HEK293T (cell line): ENCODE measurements around the gene PLEKHM2.
"Not testable (repeated sequence)": the region's sequence is repeated elsewhere in the genome, so short reads cannot be mapped to it uniquely, and the experiment has no call there.

ENCODE experiments used
- CTCF ChIA-PET: fragments of 350-600 bp; formaldehyde crosslinking; extraction: SDS; loops from one replicate; lab custom pipeline; 2021; ENCODE audit warnings: antibody characterized with exemption, inconsistent platforms; lab: Yijun Ruan, JAX
- POLR2A ChIA-PET: fragments of 350-600 bp; formaldehyde crosslinking; extraction: SDS; loops from one replicate; lab custom pipeline; 2020; ENCODE audit warnings: antibody characterized with exemption, inconsistent platforms; lab: Yijun Ruan, JAX
- DNase-seq: peaks from one replicate; pipeline ENCODE4 v3.0.0; 2012; ENCODE audit warnings: mixed read lengths; ENCODE audit errors: extremely low spot score
- ARNT ChIP-seq: fragments of 450-650 bp; IDR thresholded peaks from 2 replicates; pipeline ENCODE4 v1.6.1; 2017; ENCODE audit warnings: mild to moderate bottlenecking
- BHLHE40 ChIP-seq: fragments of 450-650 bp; IDR thresholded peaks from 2 replicates; pipeline ENCODE4 v1.6.1; 2016; ENCODE audit warnings: mild to moderate bottlenecking, moderate library complexity, borderline replicate concordance
- CTBP1 ChIP-seq: fragments of 450-650 bp; IDR thresholded peaks from 2 replicates; pipeline ENCODE4 v1.6.1; 2016; ENCODE audit warnings: borderline replicate concordance
- ELF4 ChIP-seq: fragments of 450-650 bp; IDR thresholded peaks from 2 replicates; pipeline ENCODE4 v1.6.1; 2017; ENCODE audit warnings: antibody characterized with exemption
- FOXA1 ChIP-seq: fragments of 450-650 bp; IDR thresholded peaks from 2 replicates; pipeline ENCODE4 v1.6.1; 2016; ENCODE audit warnings: mild to moderate bottlenecking
- FOXK2 ChIP-seq: fragments of 450-650 bp; IDR thresholded peaks from 2 replicates; pipeline ENCODE4 v1.6.1; 2016; ENCODE audit warnings: mild to moderate bottlenecking
- FOXM1 ChIP-seq: fragments of 450-650 bp; IDR thresholded peaks from 2 replicates; pipeline ENCODE4 v1.6.1; 2017; ENCODE audit warnings: mild to moderate bottlenecking, borderline replicate concordance
- HDGF ChIP-seq: fragments of 450-650 bp; IDR thresholded peaks from 2 replicates; pipeline ENCODE4 v1.6.1; 2017; ENCODE audit warnings: antibody characterized with exemption, borderline replicate concordance
- L3MBTL2 ChIP-seq: fragments of 450-650 bp; conservative IDR thresholded peaks from 2 replicates; pipeline ENCODE4 v1.6.1; 2016; ENCODE audit warnings: mild to moderate bottlenecking
- LEF1 ChIP-seq: fragments of 450-650 bp; IDR thresholded peaks from 2 replicates; pipeline ENCODE4 v1.6.1; 2017; ENCODE audit warnings: mild to moderate bottlenecking, borderline replicate concordance
- NFRKB ChIP-seq: fragments of 450-650 bp; IDR thresholded peaks from 2 replicates; pipeline ENCODE4 v1.6.1; 2016; ENCODE audit warnings: mild to moderate bottlenecking, moderate library complexity
- SP1 ChIP-seq: fragments of 450-650 bp; IDR thresholded peaks from 2 replicates; pipeline ENCODE4 v1.6.1; 2017
- SUZ12 ChIP-seq: fragments of 450-650 bp; IDR thresholded peaks from 2 replicates; pipeline ENCODE4 v1.6.1; 2016; ENCODE audit warnings: mild to moderate bottlenecking
- TARDBP ChIP-seq: fragments of 450-650 bp; IDR thresholded peaks from 2 replicates; pipeline ENCODE4 v1.6.1; 2016
- ZNF384 ChIP-seq: fragments of 450-650 bp; IDR thresholded peaks from 2 replicates; pipeline ENCODE4 v1.6.1; 2016
- TF ChIP-seq, protein P1 (sequence below): fragments of 450-650 bp; IDR thresholded peaks from 2 replicates; pipeline ENCODE4 v1.6.1; 2016

The PLEKHM2 gene

DNA sequence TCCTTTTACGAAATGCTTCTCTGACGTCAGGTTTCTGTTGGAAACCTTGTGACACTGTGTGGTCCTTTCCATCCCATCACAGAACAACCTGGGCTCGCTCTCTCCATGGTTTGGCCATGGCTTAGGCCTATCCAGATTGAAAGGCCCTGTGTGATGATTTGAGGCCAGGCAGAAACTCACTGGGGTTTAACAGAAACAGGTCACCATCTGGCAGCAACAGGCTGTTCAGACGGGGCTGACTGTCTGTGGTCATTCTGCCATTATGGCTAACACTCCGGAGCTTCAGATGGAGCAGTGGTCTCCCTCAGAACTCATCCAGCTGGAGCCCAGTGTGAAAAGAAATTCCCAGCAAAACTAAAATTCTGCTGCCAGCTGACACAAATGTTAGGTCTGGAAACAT, 9.3 kb downstream of the PLEKHM2 start:
- ChIA-PET CTCF (no interaction called here), POLR2A (interaction anchor here (1.4 kb wide), 1 partner anchor 90 kb away, joined by 3 read pairs; no protein-coding TSS in a partner anchor)
- DNase-seq = no peak
- TF ChIP-seq ZNF384 = no peak

- ChIA-PET POLR2A (interaction anchor here (0.6 kb wide), 1 partner anchor 9 kb away, joined by 3 read pairs; no protein-coding TSS in a partner anchor), CTCF (no interaction called here)
- TF ChIP-seq BHLHE40 (no peak), NFRKB (no peak), ZNF384 (no peak), ARNT (no peak), FOXK2 (no peak), SUZ12 (no peak), CTBP1 (no peak), FOXM1 (no peak), FOXA1 (no peak), LEF1 (no peak), TARDBP (no peak), HDGF (no peak), ELF4 (no peak), L3MBTL2 (no peak), SP1 (no peak)
- TF ChIP-seq, protein P1, sequence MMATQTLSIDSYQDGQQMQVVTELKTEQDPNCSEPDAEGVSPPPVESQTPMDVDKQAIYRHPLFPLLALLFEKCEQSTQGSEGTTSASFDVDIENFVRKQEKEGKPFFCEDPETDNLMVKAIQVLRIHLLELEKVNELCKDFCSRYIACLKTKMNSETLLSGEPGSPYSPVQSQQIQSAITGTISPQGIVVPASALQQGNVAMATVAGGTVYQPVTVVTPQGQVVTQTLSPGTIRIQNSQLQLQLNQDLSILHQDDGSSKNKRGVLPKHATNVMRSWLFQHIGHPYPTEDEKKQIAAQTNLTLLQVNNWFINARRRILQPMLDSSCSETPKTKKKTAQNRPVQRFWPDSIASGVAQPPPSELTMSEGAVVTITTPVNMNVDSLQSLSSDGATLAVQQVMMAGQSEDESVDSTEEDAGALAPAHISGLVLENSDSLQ = no peak
- no peak for DNase-seq
Measured at GRCh38 chr1:15696956-15697521, 12.9 kb downstream of the PLEKHM2 start.

GRCh38 chr1:15698201-15698600, 14.1 kb downstream of the PLEKHM2 start:
- ChIA-PET CTCF (no interaction called here), POLR2A (no interaction called here)
- no peak for DNase-seq
- no peak for TF ChIP-seq FOXM1
- TF ChIP-seq ZNF384 = no peak
- TF ChIP-seq SP1 = no peak
- no peak for TF ChIP-seq LEF1
- no peak for TF ChIP-seq ARNT
- TF ChIP-seq BHLHE40 = no peak
- no peak for TF ChIP-seq FOXK2
- no peak for TF ChIP-seq ELF4
- no peak for TF ChIP-seq TARDBP
- no peak for TF ChIP-seq L3MBTL2
- no peak for TF ChIP-seq CTBP1
- TF ChIP-seq HDGF = no peak
- no peak for TF ChIP-seq SUZ12
- no peak for TF ChIP-seq FOXA1

- POLR2A ChIA-PET = not testable (repeated sequence)
Measured at GRCh38 chr1:15699321-15699720, 15.2 kb downstream of the PLEKHM2 start.

DNA sequence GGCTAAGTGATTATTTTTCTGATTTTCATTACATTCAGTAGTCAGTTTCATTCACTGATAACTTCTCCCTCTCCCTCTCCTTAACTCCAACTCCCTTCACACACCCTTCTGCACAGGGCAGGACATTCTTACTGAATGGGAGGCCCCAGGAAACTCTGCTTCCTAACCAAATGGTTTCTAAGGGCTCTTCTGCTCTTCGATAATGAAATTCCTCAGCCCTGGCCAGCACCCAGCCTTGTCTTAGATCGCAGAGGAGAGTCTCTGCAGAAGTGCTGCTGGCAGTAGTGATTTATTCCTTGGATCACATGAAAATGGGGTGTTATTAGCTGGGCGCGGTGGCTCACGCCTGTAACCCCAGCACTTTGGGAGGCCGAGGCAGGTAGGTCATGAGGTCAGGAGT, 16.4 kb downstream of the PLEKHM2 start:
- CTCF ChIA-PET = no interaction called here

More at GRCh38 chr1:15699321-15699720, 15.2 kb downstream of the PLEKHM2 start:
- CTCF ChIA-PET, DNase-seq: not testable (repeated sequence)

GRCh38 chr1:15701784-15702183, 17.7 kb downstream of the PLEKHM2 start:
- TF ChIP-seq, protein P1 = no peak
- TF ChIP-seq BHLHE40 (no peak), ZNF384 (no peak), FOXM1 (no peak), TARDBP (no peak), FOXA1 (no peak)
- ChIA-PET POLR2A (interaction anchor here (1.2 kb wide), 1 partner anchor 99 kb away, joined by 5 read pairs; no protein-coding TSS in a partner anchor), CTCF (interaction anchor here (1.2 kb wide), 1 partner anchor 9 kb away, joined by 3 read pairs; no protein-coding TSS in a partner anchor)
- no peak for DNase-seq

More for the DNA sequence above, 16.4 kb downstream of the PLEKHM2 start:
- DNase-seq = no peak
- TF ChIP-seq NFRKB (no peak), HDGF (no peak), FOXM1 (no peak), CTBP1 (no peak), ELF4 (no peak), L3MBTL2 (no peak), TARDBP (no peak), ZNF384 (no peak), FOXA1 (no peak), SP1 (no peak), ARNT (no peak), LEF1 (no peak)
- TF ChIP-seq, protein P1 = no peak
- POLR2A ChIA-PET = no interaction called here
